Trophoblast cell (in vitro differentiated cells and primary cell): ENCODE results near the gene DPM3.

Source experiments
- DNase-seq, 2 donors: peaks; one replicate each; pipeline ENCODE4 v3.0.0-alpha.2; 2016
- H2AFZ ChIP-seq: 2 replicates; pipeline ENCODE4 v1.6.1; 2013; ENCODE audit warnings: low read length, moderate library complexity, mild to moderate bottlenecking; ENCODE audit not compliant: insufficient read depth, poor library complexity
- H2AK5ac ChIP-seq: 2 replicates; pipeline ENCODE4 v1.6.1; 2013; ENCODE audit warnings: mild to moderate bottlenecking, low read length
- H2BK120ac ChIP-seq: 2 replicates; pipeline ENCODE4 v1.6.1; 2013; ENCODE audit warnings: low read length, mild to moderate bottlenecking, moderate library complexity; ENCODE audit not compliant: insufficient read depth, poor library complexity
- H2BK12ac ChIP-seq: 2 replicates; pipeline ENCODE4 v1.6.1; 2013; ENCODE audit warnings: mild to moderate bottlenecking, low read length, moderate library complexity
- H2BK5ac ChIP-seq: 2 replicates; pipeline ENCODE4 v1.6.1; 2013; ENCODE audit warnings: low read length, low read depth, moderate library complexity, mild to moderate bottlenecking; ENCODE audit not compliant: poor library complexity
- H3K14ac ChIP-seq: 2 replicates; pipeline ENCODE4 v1.6.1; 2013; ENCODE audit warnings: mild to moderate bottlenecking, low read length
- H3K18ac ChIP-seq: 2 replicates; pipeline ENCODE4 v1.6.1; 2013; ENCODE audit warnings: mild to moderate bottlenecking, low read length
- H3K23ac ChIP-seq: 2 replicates; pipeline ENCODE4 v1.6.1; 2013; ENCODE audit warnings: low read length
- H3K27ac ChIP-seq: 2 replicates; pipeline ENCODE4 v1.5.1; 2013; ENCODE audit warnings: low read depth, mild to moderate bottlenecking, inconsistent platforms, low read length, moderate library complexity
- H3K27me3 ChIP-seq: 2 replicates; pipeline ENCODE4 v1.6.1; 2013; ENCODE audit warnings: inconsistent platforms, mild to moderate bottlenecking, low read length, moderate library complexity; ENCODE audit not compliant: insufficient read depth
- H3K36me3 ChIP-seq, 2 experiments: 1 replicate in 1 of 2; 2 replicates in 1 of 2; pipeline ENCODE4 v1.6.1; 2013; ENCODE audit warnings: low read length in 2 of 2, mild to moderate bottlenecking in 2 of 2, moderate library complexity in 1 of 2; ENCODE audit not compliant: insufficient read depth in 2 of 2, control insufficient read depth in 1 of 2
- H3K4ac ChIP-seq: 2 replicates; pipeline ENCODE4 v1.6.1; 2013; ENCODE audit warnings: low read depth, mild to moderate bottlenecking, low read length, moderate library complexity
- H3K4me1 ChIP-seq, 2 experiments: 1 replicate in 1 of 2; 2 replicates in 1 of 2; pipeline ENCODE4 v1.6.1; 2013; ENCODE audit warnings: low read length in 2 of 2, mild to moderate bottlenecking in 2 of 2, moderate library complexity in 1 of 2; ENCODE audit not compliant: insufficient read depth in 2 of 2, control insufficient read depth in 1 of 2
- H3K4me2 ChIP-seq: 2 replicates; pipeline ENCODE4 v1.6.1; 2013; ENCODE audit warnings: inconsistent platforms, mild to moderate bottlenecking, low read length, moderate library complexity
- H3K4me3 ChIP-seq: 2 replicates; pipeline ENCODE4 v1.5.1; 2013; ENCODE audit warnings: mild to moderate bottlenecking, low read depth, low read length, inconsistent platforms
- H3K79me1 ChIP-seq: one replicate; pipeline ENCODE4 v1.6.1; 2013; ENCODE audit warnings: low read length
- H3K79me2 ChIP-seq: 2 replicates; pipeline ENCODE4 v1.6.1; 2013; ENCODE audit warnings: low read length, mild to moderate bottlenecking; ENCODE audit not compliant: control insufficient read depth, insufficient read depth, poor library complexity
- H3K9ac ChIP-seq: 2 replicates; pipeline ENCODE4 v1.6.1; 2013; ENCODE audit warnings: mild to moderate bottlenecking, low read length
- H3K9me3 ChIP-seq: 2 replicates; pipeline ENCODE4 v1.6.1; 2013; ENCODE audit warnings: low read depth, mild to moderate bottlenecking, control low read depth, inconsistent platforms, low read length; ENCODE audit not compliant: insufficient read depth
- H4K12ac ChIP-seq: 2 replicates; pipeline ENCODE4 v1.6.1; 2013; ENCODE audit warnings: low read depth, mild to moderate bottlenecking, low read length, moderate library complexity
- H4K8ac ChIP-seq: 2 replicates; pipeline ENCODE4 v1.6.1; 2013; ENCODE audit warnings: low read depth, mild to moderate bottlenecking, low read length, moderate library complexity
- H4K91ac ChIP-seq: one replicate; pipeline ENCODE4 v1.6.1; 2013; ENCODE audit warnings: low read depth, mild to moderate bottlenecking, low read length, moderate library complexity
- WGBS: extraction: QIAGEN DNeasy Blood & Tissue Kit; methylation state at CpG from one replicate; pipeline ENCODE4 v1.1.7; 2013; ENCODE audit warnings: missing lambda C conversion rate; ENCODE audit not compliant: insufficient read length, insufficient coverage; ENCODE audit errors: extremely low coverage; 5-methylcytosine and 5-hydroxymethylcytosine counted together

Gene DPM3

DNA sequence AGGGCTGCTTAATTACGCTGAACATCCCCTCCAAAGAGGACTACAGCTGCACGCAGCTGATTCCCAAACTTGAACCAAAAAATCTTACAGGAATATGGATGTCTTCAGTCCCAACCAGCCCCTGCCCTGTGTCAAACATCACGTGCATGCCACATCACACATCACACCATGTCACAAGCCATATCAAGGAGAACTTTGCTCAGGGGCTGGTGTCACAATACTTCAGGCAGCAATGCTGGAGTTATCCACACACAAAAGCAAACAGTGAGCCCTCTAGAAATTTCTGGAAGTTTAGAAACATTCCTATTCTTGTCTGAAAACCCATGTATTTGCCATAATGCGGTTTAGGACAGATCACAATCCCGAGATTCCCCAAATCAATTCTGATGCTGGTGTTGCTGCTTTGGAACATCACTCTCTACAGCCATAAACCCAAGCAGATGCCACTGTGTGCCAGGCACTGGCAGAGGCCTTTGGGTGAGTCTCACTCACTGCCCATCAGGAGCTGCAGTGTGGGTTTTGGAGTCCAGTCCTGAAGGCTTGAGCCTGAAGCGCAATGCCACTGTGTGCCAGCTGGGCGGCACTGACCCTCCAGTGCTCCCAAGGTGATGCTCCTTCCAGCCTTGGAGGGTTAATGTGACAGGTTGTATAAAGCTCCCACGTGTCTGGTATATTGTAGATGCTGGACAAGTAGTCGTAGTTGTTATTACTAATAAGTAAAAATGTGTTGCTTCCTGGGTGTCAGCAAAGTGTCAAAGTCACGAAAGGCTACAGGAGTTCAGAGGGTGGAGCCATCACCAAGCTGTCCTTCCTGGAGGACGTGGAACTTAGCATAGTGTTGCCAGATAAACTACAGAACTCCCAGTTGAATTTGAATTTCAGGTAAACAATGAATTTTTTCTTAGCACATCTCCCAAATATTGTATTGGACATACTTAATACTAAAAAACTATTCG lies 32.7 kb downstream of the DPM3 start:
- Histone ChIP-seq H3K36me3 (no peaks in the 10 kb centered on the region), H3K4me3 (no peak overlapping the region), H2AK5ac (no peak overlapping the region), H4K8ac (no peak overlapping the region), H2BK120ac (no peak overlapping the region), H2BK12ac (no peak overlapping the region), H3K18ac (no peak overlapping the region), H3K79me2 (peaks cover 2% of the 10 kb centered on the region), H4K91ac (no peak overlapping the region), H4K12ac (no peak overlapping the region), H3K27me3 (no peaks in the 10 kb centered on the region), H3K4me2 (no peak overlapping the region), H3K9me3 (no peaks in the 10 kb centered on the region), H3K4ac (no peak overlapping the region), H2AFZ (no peak overlapping the region), H3K9ac (no peak overlapping the region), H2BK5ac (no peak overlapping the region), H3K79me1 (peaks cover 8% of the 10 kb centered on the region), H3K27ac (no peak overlapping the region), H3K4me1 (peaks cover 8 to 13% of the 10 kb centered on the region in 2 experiments), H3K23ac (no peak overlapping the region), H3K14ac (no peak overlapping the region)
- WGBS: no CpG with 5 or more reads among the region's 12 CpGs
- no peak for DNase-seq

GRCh38 chr1:155106862-155107261 lies 33.5 kb downstream of the DPM3 start:
- Histone ChIP-seq H2BK5ac (no peak overlapping the region), H2AK5ac (no peak overlapping the region), H3K27me3 (no peaks in the 10 kb centered on the region), H3K4me2 (no peak overlapping the region), H3K9ac (no peak overlapping the region), H2BK120ac (no peak overlapping the region), H3K79me2 (no peaks in the 10 kb centered on the region), H2BK12ac (no peak overlapping the region), H3K9me3 (no peaks in the 10 kb centered on the region), H3K27ac (no peak overlapping the region), H2AFZ (no peak overlapping the region), H4K12ac (no peak overlapping the region), H3K14ac (no peak overlapping the region), H3K36me3 (no peaks in the 10 kb centered on the region), H3K4me3 (no peak overlapping the region), H3K18ac (no peak overlapping the region), H3K79me1 (peaks cover 4% of the 10 kb centered on the region), H3K4ac (no peak overlapping the region), H4K91ac (no peak overlapping the region), H4K8ac (no peak overlapping the region), H3K4me1 (peaks cover 5 to 8% of the 10 kb centered on the region in 2 experiments), H3K23ac (no peak overlapping the region)
- no CpG with 5 or more reads among the region's 6 CpGs for WGBS
- peak in 1 of 2 donors; percentile 27 for DNase-seq

GRCh38 chr1:155105604-155106011 lies 34.7 kb downstream of the DPM3 start:
- Histone ChIP-seq H2BK120ac (no peak overlapping the region), H3K18ac (no peak overlapping the region), H3K27ac (no peak overlapping the region), H3K4me1 (peaks cover 0 to 3% of the 10 kb centered on the region in 2 experiments), H3K79me1 (no peaks in the 10 kb centered on the region), H2AFZ (no peak overlapping the region), H3K4me2 (no peak overlapping the region), H2BK12ac (no peak overlapping the region), H2AK5ac (no peak overlapping the region), H3K9me3 (no peaks in the 10 kb centered on the region), H3K79me2 (no peaks in the 10 kb centered on the region), H3K9ac (no peak overlapping the region), H2BK5ac (no peak overlapping the region), H3K36me3 (no peaks in the 10 kb centered on the region), H3K14ac (no peak overlapping the region), H4K12ac (no peak overlapping the region), H4K8ac (no peak overlapping the region), H3K27me3 (no peaks in the 10 kb centered on the region), H3K23ac (no peak overlapping the region), H4K91ac (no peak overlapping the region), H3K4me3 (no peak overlapping the region), H3K4ac (no peak overlapping the region)
- no CpG with 5 or more reads among the region's 7 CpGs for WGBS
- peak; percentile 97 to 98 for DNase-seq

DNA sequence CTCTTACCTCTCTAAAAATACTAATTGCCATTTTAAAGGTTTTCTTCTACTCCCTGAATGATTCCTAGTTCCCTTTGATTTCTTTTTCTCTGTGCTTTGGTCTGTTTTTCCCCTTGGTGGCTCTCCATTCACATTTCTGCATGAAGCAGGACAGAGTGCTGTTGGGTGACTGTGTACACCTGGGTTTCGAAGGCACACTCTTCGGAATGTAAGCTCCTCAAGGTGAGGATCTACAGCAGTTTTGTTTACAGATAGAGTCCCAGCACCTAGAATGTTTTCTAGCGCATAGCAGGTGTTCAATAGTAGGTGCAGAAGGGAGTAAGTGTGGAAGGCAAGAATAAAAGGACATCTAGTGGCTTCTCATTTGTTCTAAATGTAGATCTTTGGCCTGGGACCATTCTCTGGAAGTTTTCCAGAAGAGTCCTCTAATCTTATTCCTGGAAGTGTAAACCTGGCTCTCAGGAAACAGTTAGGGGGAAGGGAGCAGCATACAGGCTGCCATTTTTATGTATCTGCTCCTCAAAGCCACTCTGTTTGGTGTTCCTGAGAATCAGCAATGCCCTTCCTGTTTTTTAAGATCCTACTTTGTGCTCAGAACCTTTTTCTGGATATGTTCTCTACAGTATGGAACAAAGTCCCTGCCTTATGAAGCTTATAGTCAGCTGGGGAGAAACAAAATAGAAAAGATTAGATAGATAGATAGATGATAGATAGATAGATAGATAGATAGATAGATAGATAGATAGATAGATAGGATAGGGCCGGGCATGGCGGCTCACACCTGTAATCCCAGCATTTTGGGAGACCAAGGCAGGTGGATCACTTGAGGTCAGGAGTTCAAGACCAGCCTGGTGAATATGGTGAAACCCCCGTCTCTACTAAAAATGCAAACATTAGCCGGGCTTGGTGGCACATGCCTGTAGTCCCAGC lies 35.5 kb downstream of the DPM3 start:
- no peaks in the 10 kb centered on the region for H3K9me3 ChIP-seq
- no peak overlapping the region for H2BK12ac ChIP-seq
- WGBS: no CpG with 5 or more reads among the region's 7 CpGs
- no peaks in the 10 kb centered on the region for H3K27me3 ChIP-seq
- DNase-seq: no peak
- H3K14ac ChIP-seq: no peak overlapping the region
- no peak overlapping the region for H2BK120ac ChIP-seq
- H2AK5ac ChIP-seq: no peak overlapping the region
- H4K12ac ChIP-seq: no peak overlapping the region
- no peaks in the 10 kb centered on the region for H3K36me3 ChIP-seq
- H3K4me3 ChIP-seq: no peak overlapping the region
- H3K4me2 ChIP-seq: no peak overlapping the region
- H3K79me2 ChIP-seq: no peaks in the 10 kb centered on the region
- H3K23ac ChIP-seq: no peak overlapping the region
- no peak overlapping the region for H4K8ac ChIP-seq
- no peak overlapping the region for H3K4ac ChIP-seq
- no peak overlapping the region for H2AFZ ChIP-seq
- H3K27ac ChIP-seq: no peak overlapping the region
- H3K9ac ChIP-seq: no peak overlapping the region
- H4K91ac ChIP-seq: no peak overlapping the region
- no peak overlapping the region for H3K18ac ChIP-seq
- no peak overlapping the region for H2BK5ac ChIP-seq
- H3K79me1 ChIP-seq: no peaks in the 10 kb centered on the region
- H3K4me1 ChIP-seq: peaks cover 0 to 3% of the 10 kb centered on the region in 2 experiments
